Stimulated activated CD4-positive, alpha-beta T cell treated with anti-CD3 and anti-CD28 coated beads, Interleukin-2, amount 100 ng/mL, for 4 hours (primary cell): ENCODE measurements around the gene FBXL13.
"Not testable (repeated sequence)": the region's sequence is repeated elsewhere in the genome, so short reads cannot be mapped to it uniquely, and the experiment has no call there.

Source experiments
- DNase-seq: peaks from one replicate; pipeline ENCODE4 v3.0.0-alpha.2; 2020; ENCODE audit warnings: low read depth

The FBXL13 gene

GRCh38 chr7:102982235-102982634, 92.4 kb downstream of the FBXL13 start:
- no peak for DNase-seq

- DNase-seq, result no peak
These were observed 93.1 kb downstream of the FBXL13 start for GRCh38 chr7:102981451-102981850.

- DNase-seq, result no peak
These were observed 94.9 kb downstream of the FBXL13 start for GRCh38 chr7:102979670-102980069.

- DNase-seq, result no peak
These were observed 96.3 kb downstream of the FBXL13 start for GRCh38 chr7:102978284-102978683.

- not testable (repeated sequence) for DNase-seq
These were observed 97.0 kb downstream of the FBXL13 start for GRCh38 chr7:102977586-102977985.

GRCh38 chr7:102976493-102976892, 98.1 kb downstream of the FBXL13 start:
- no peak for DNase-seq

- no peak for DNase-seq
These were observed 98.7 kb downstream of the FBXL13 start for GRCh38 chr7:102975854-102976253.

- DNase-seq, result no peak
These were observed 100.0 kb downstream of the FBXL13 start for GRCh38 chr7:102974366-102975236.

GRCh38 chr7:102973096-102973802, 101.3 kb downstream of the FBXL13 start:
- no peak for DNase-seq

GRCh38 chr7:102967798-102968197, 106.8 kb downstream of the FBXL13 start:
- no peak for DNase-seq

- DNase-seq, result no peak
These were observed 108.1 kb downstream of the FBXL13 start for GRCh38 chr7:102966465-102966864.

GRCh38 chr7:102961993-102962392, 112.6 kb downstream of the FBXL13 start:
- not testable (repeated sequence) for DNase-seq

- DNase-seq, result not testable (repeated sequence)
These were observed 116.6 kb downstream of the FBXL13 start for GRCh38 chr7:102958004-102958403.

GRCh38 chr7:102954359-102954758, 120.2 kb downstream of the FBXL13 start:
- not testable (repeated sequence) for DNase-seq

- no peak for DNase-seq
These were observed 121.2 kb downstream of the FBXL13 start for GRCh38 chr7:102953406-102953805.

- DNase-seq, result no peak
These were observed 122.8 kb downstream of the FBXL13 start for GRCh38 chr7:102951839-102952238.

GRCh38 chr7:102944241-102944640, 130.4 kb downstream of the FBXL13 start:
- DNase-seq, result no peak

- no peak for DNase-seq
These were observed 131.0 kb downstream of the FBXL13 start for GRCh38 chr7:102943423-102944169.

GRCh38 chr7:102942868-102943267, 131.7 kb downstream of the FBXL13 start:
- no peak for DNase-seq

GRCh38 chr7:102942181-102942866, 132.3 kb downstream of the FBXL13 start:
- DNase-seq, result no peak

GRCh38 chr7:102938679-102939078, 135.9 kb downstream of the FBXL13 start:
- no peak for DNase-seq
